Measurements from ENCODE around the gene AP2B1.

Gene AP2B1

GRCh38 chr17:35553310-35553709 is 33.8 kb upstream of the AP2B1 start:
- Histone ChIP-seq H3K36me3 (replicated peaks; ENCODE audit: low read depth, low read length) (no peaks in the 10 kb centered on the region), H3K27me3 (ENCODE audit: low read depth, low read length) (peaks cover 17% of the 10 kb centered on the region; the same call in 1 of the 2 replicates), H2AFZ (ENCODE audit: low read depth, low read length) (no peak overlapping the region), H3K27ac (ENCODE audit: low read length) (no peak overlapping the region), H3K79me2 (ENCODE audit: low read length) (no peaks in the 10 kb centered on the region), H3K4me2 (ENCODE audit: low read length) (no peak overlapping the region), H3K4me3 (ENCODE audit: low read length) (no peak overlapping the region), H3K9ac (ENCODE audit: low read length) (no peak overlapping the region), H4K20me1 (ENCODE audit: insufficient read depth, low read length) (no peaks in the 10 kb centered on the region), H3K4me1 (ENCODE audit: low read length) (peaks cover 6% of the 10 kb centered on the region), H3K9me3 (ENCODE audit: insufficient read depth, low read length) (no peaks in the 10 kb centered on the region)
- TF ChIP-seq CTCF (IDR thresholded peaks at IDR 0.05; ENCODE audit: low read depth, low read length) (no peak), EZH2phosphoT487 (IDR thresholded peaks at IDR 0.05; ENCODE audit: low read depth) (no peak)

DNA sequence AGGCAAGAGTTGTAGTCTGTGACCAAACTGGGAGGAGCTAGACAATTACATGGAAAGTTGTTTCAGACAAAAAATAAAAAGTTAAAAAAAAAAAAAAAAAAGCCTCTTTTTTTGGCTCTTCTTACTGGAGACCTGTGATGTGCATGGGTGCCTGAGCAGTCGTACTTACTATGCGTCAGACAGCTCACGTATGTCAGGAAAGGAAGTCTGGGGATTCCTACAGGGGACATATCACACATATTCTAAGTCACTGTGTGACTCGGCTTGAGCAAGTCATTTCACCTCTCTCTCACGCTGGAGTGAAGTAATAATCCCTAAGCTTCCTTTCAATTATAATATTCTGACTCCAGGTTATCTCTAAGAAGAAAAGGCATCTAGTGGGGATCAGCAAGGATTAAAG is 32.5 kb upstream of the AP2B1 start:
- H3K79me2 ChIP-seq (ENCODE audit: low read length) = no peaks in the 10 kb centered on the region

GRCh38 chr17:35555691-35556090 is 31.4 kb upstream of the AP2B1 start:
- Histone ChIP-seq H3K9ac (ENCODE audit: low read length) (no peak overlapping the region), H3K79me2 (ENCODE audit: low read length) (no peaks in the 10 kb centered on the region), H2AFZ (ENCODE audit: low read depth, low read length) (no peak overlapping the region), H3K4me1 (ENCODE audit: low read length) (peaks cover 6% of the 10 kb centered on the region), H3K27ac (ENCODE audit: low read length) (no peak overlapping the region), H3K27me3 (ENCODE audit: low read depth, low read length) (peaks cover 15% of the 10 kb centered on the region; the same call in 1 of the 2 replicates), H3K36me3 (replicated peaks; ENCODE audit: low read depth, low read length) (no peaks in the 10 kb centered on the region), H3K4me2 (ENCODE audit: low read length) (no peak overlapping the region), H3K4me3 (ENCODE audit: low read length) (no peak overlapping the region), H3K9me3 (ENCODE audit: insufficient read depth, low read length) (no peaks in the 10 kb centered on the region), H4K20me1 (ENCODE audit: insufficient read depth, low read length) (no peaks in the 10 kb centered on the region)
- TF ChIP-seq CTCF (IDR thresholded peaks at IDR 0.05; ENCODE audit: low read depth, low read length) (peak; percentile 59), EZH2phosphoT487 (IDR thresholded peaks at IDR 0.05; ENCODE audit: low read depth) (no peak)

More for the DNA sequence above, 32.5 kb upstream of the AP2B1 start:
- Histone ChIP-seq H3K4me3 (ENCODE audit: low read length) (no peak overlapping the region), H3K4me1 (ENCODE audit: low read length) (peaks cover 6% of the 10 kb centered on the region), H3K36me3 (replicated peaks; ENCODE audit: low read depth, low read length) (no peaks in the 10 kb centered on the region), H3K4me2 (ENCODE audit: low read length) (peak overlapping the region; percentile 39), H3K9me3 (ENCODE audit: insufficient read depth, low read length) (no peaks in the 10 kb centered on the region), H4K20me1 (ENCODE audit: insufficient read depth, low read length) (no peaks in the 10 kb centered on the region), H3K27ac (ENCODE audit: low read length) (no peak overlapping the region), H3K9ac (ENCODE audit: low read length) (no peak overlapping the region), H3K27me3 (ENCODE audit: low read depth, low read length) (peaks cover 14% of the 10 kb centered on the region; the same call in 1 of the 2 replicates), H2AFZ (ENCODE audit: low read depth, low read length) (no peak overlapping the region)
- TF ChIP-seq EZH2phosphoT487 (IDR thresholded peaks at IDR 0.05; ENCODE audit: low read depth) (no peak), CTCF (IDR thresholded peaks at IDR 0.05; ENCODE audit: low read depth, low read length) (no peak)

DNA sequence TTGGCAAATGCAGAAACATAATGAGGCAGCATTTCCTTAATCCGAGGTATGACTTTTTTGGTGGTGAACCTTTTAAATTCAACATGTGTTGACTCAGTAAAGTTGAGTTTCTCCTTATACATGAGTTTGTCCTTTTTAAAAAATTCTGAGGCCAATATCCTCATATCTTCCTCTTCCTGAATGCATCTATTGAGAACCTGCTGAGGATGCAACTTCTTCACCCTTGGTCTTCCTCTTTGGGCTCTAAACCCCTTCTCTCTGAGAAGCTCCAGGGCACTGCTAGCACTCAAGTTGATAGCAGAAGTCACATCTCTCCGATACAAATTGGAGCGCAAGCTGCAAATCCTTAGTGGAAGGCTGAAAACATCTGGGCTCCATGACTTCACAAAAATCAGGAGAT is 29.8 kb upstream of the AP2B1 start:
- Histone ChIP-seq H3K9me3 (ENCODE audit: insufficient read depth, low read length) (no peaks in the 10 kb centered on the region), H3K27ac (ENCODE audit: low read length) (no peak overlapping the region), H3K4me3 (ENCODE audit: low read length) (no peak overlapping the region), H3K9ac (ENCODE audit: low read length) (no peak overlapping the region), H3K79me2 (ENCODE audit: low read length) (no peaks in the 10 kb centered on the region), H3K4me2 (ENCODE audit: low read length) (no peak overlapping the region), H3K27me3 (ENCODE audit: low read depth, low read length) (peaks cover 15% of the 10 kb centered on the region; the same call in 1 of the 2 replicates), H3K4me1 (ENCODE audit: low read length) (peaks cover 6% of the 10 kb centered on the region), H4K20me1 (ENCODE audit: insufficient read depth, low read length) (no peaks in the 10 kb centered on the region), H3K36me3 (replicated peaks; ENCODE audit: low read depth, low read length) (no peaks in the 10 kb centered on the region), H2AFZ (ENCODE audit: low read depth, low read length) (no peak overlapping the region)
- TF ChIP-seq CTCF (IDR thresholded peaks at IDR 0.05; ENCODE audit: low read depth, low read length) (no peak), EZH2phosphoT487 (IDR thresholded peaks at IDR 0.05; ENCODE audit: low read depth) (no peak)

Measured in OCI-LY3 (cell line).